ENCODE results near the gene VOPP1.

VOPP1 gene

DNA sequence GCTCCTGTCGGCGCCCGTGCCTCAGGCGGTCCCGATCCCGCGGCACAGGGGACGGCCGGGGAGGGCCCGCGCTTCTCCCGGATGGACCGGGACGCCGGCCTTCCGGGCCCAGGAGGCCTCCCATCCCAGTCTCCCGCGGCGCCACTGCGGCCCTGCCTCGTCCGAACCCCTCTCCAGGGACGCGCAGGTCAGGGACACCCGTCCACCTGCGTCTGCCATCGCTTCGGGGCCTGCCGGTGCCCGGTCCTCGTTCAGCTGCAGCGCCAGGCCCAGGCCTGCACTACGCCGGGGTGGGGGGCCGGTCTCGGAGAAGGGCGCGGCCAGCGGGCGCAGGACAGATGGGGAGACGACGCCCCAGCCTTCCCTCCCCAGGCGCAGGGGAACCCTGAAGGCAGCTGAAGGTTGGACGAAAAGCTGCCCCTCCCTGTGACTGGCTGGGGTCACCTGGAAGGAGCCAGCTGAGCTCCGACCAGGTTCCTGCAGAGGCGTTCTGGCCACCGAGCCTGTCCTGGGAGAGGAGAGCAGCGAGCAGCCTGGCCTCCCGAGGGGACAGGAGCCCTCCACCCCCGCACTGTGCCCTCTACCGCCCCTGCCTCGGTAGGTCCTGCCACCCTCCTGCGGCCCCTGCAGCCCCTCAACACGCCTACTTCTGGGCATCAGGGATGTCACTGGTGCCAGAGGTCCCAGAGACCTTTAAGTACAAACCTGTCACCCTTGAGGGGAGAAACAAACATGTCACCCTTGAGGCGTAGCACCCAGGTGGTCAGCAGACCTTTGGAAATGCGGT, 122.9 kb downstream of the VOPP1 start:
- no peak overlapping the region for H3K4me3 ChIP-seq (ENCODE audit: insufficient read depth, low read length, poor library complexity, severe bottlenecking)
- no peak overlapping the region for H2AFZ ChIP-seq (ENCODE audit: low read depth, low read length, severe bottlenecking)
- TF ChIP-seq EZH2phosphoT487 (conservative IDR thresholded peaks at IDR 0.05; ENCODE audit: low read length) (no peak), CTCF (IDR thresholded peaks at IDR 0.05; ENCODE audit: insufficient read depth, low read length, poor library complexity, severe bottlenecking) (no peak)
- H4K20me1 ChIP-seq (ENCODE audit: low read depth, low read length) = no peaks in the 10 kb centered on the region
- H3K4me2 ChIP-seq (ENCODE audit: low read depth, low read length, poor library complexity, severe bottlenecking) = no peak overlapping the region
- no peaks in the 10 kb centered on the region for H3F3A ChIP-seq (ENCODE audit: insufficient read depth)
- no peaks in the 10 kb centered on the region for H3K36me3 ChIP-seq (ENCODE audit: low read length)
- H3K27ac ChIP-seq (ENCODE audit: low read depth, low read length) = no peak overlapping the region
- H3K79me2 ChIP-seq (ENCODE audit: insufficient read depth, low read length) = no peaks in the 10 kb centered on the region
- no peaks in the 10 kb centered on the region for H3K9me3 ChIP-seq (ENCODE audit: insufficient read depth, low read length)
- no peaks in the 10 kb centered on the region for H3K27me3 ChIP-seq (ENCODE audit: low read length)
- no peaks in the 10 kb centered on the region for H3K9me2 ChIP-seq (replicated peaks; ENCODE audit: insufficient read depth, low read length)
- no peak overlapping the region for H3K9ac ChIP-seq (ENCODE audit: low read length)

- no peaks in the 10 kb centered on the region for H3K9me2 ChIP-seq (replicated peaks; ENCODE audit: insufficient read depth, low read length)
- no peak overlapping the region for H3K4me3 ChIP-seq (ENCODE audit: insufficient read depth, low read length, poor library complexity, severe bottlenecking)
- no peak overlapping the region for H3K4me2 ChIP-seq (ENCODE audit: low read depth, low read length, poor library complexity, severe bottlenecking)
- H3F3A ChIP-seq (ENCODE audit: insufficient read depth) = no peaks in the 10 kb centered on the region
- H3K27ac ChIP-seq (ENCODE audit: low read depth, low read length) = no peak overlapping the region
- H3K9me3 ChIP-seq (ENCODE audit: insufficient read depth, low read length) = no peaks in the 10 kb centered on the region
- H3K36me3 ChIP-seq (ENCODE audit: low read length) = no peaks in the 10 kb centered on the region
- H2AFZ ChIP-seq (ENCODE audit: low read depth, low read length, severe bottlenecking) = no peak overlapping the region
- H4K20me1 ChIP-seq (ENCODE audit: low read depth, low read length) = no peaks in the 10 kb centered on the region
- TF ChIP-seq EZH2phosphoT487 (conservative IDR thresholded peaks at IDR 0.05; ENCODE audit: low read length) (no peak), CTCF (IDR thresholded peaks at IDR 0.05; ENCODE audit: insufficient read depth, low read length, poor library complexity, severe bottlenecking) (no peak)
- no peak overlapping the region for H3K9ac ChIP-seq (ENCODE audit: low read length)
- no peaks in the 10 kb centered on the region for H3K27me3 ChIP-seq (ENCODE audit: low read length)
- H3K79me2 ChIP-seq (ENCODE audit: insufficient read depth, low read length) = no peaks in the 10 kb centered on the region
Observed at GRCh38 chr7:55448526-55448925, 123.8 kb downstream of the VOPP1 start.

GRCh38 chr7:55444786-55445185, 127.5 kb downstream of the VOPP1 start:
- no peak overlapping the region for H2AFZ ChIP-seq (ENCODE audit: low read depth, low read length, severe bottlenecking)

More at GRCh38 chr7:55444786-55445185, 127.5 kb downstream of the VOPP1 start:
- Histone ChIP-seq H3K36me3 (ENCODE audit: low read length) (no peaks in the 10 kb centered on the region), H3K9me2 (replicated peaks; ENCODE audit: insufficient read depth, low read length) (no peaks in the 10 kb centered on the region), H3K4me2 (ENCODE audit: low read depth, low read length, poor library complexity, severe bottlenecking) (no peak overlapping the region), H3K9me3 (ENCODE audit: insufficient read depth, low read length) (no peaks in the 10 kb centered on the region), H3K9ac (ENCODE audit: low read length) (no peak overlapping the region), H3K79me2 (ENCODE audit: insufficient read depth, low read length) (no peaks in the 10 kb centered on the region), H4K20me1 (ENCODE audit: low read depth, low read length) (no peaks in the 10 kb centered on the region), H3F3A (ENCODE audit: insufficient read depth) (no peaks in the 10 kb centered on the region), H3K4me3 (ENCODE audit: insufficient read depth, low read length, poor library complexity, severe bottlenecking) (no peak overlapping the region), H3K27me3 (ENCODE audit: low read length) (no peaks in the 10 kb centered on the region), H3K27ac (ENCODE audit: low read depth, low read length) (no peak overlapping the region)
- TF ChIP-seq EZH2phosphoT487 (conservative IDR thresholded peaks at IDR 0.05; ENCODE audit: low read length) = no peak
- TF ChIP-seq CTCF (IDR thresholded peaks at IDR 0.05; ENCODE audit: insufficient read depth, low read length, poor library complexity, severe bottlenecking) = no peak
